ENCODE results near the gene UNC119B.
"Not testable (repeated sequence)": the region's sequence is repeated elsewhere in the genome, so short reads cannot be mapped to it uniquely, and the experiment has no call there.

UNC119B gene

GRCh38 chr12:120710031-120710804, at the start of gene UNC119B:
Gene UNC119B, plus strand, starts transcription at chr12:120710458. Its CDS starts 17 bp downstream, at chr12:120710475.
- peak; percentile 67 for DNase-seq (ENCODE audit: low spot score)

DNA sequence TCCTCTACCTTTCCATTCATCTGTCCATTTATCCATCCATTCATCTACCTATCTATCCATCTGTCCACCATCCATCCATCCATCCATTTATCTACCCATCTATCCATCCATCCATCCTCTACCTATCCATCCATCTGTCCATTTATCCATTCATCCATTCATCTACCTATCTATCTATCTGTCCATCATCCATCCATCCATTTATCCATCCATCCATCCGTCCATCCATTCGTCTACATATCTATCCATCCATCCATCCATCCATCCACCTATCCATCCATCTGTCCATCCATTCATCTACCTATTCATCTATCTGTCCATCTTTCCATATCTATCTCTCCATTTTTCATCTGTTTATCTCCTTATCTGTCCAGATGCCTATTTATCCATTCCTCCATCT, 48.8 kb upstream of the UNC119B start:
- no peak for DNase-seq (ENCODE audit: low spot score)

GRCh38 chr12:120662879-120663278, 47.4 kb upstream of the UNC119B start:
- no peak for DNase-seq (ENCODE audit: low spot score)

DNA sequence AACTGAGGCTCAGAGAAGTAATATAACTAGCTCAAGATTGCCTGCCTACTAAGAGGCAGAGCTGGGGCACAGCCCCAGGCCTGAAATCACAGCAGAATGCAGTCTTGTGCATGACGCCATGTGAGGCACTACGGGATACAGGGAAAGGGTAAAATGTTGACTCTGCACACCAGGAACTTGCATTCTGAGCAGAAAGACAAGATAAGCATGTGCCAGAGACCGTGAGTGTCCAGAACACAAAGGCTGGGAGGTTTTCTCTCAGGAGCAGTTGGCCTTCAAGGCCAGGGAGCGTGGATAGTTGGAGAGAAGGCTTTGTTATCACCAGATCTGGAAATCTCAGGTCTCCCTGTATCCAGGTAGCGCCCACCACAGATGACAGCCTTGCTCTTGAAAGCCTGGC, 46.5 kb upstream of the UNC119B start:
- DNase-seq (ENCODE audit: low spot score) = no peak

GRCh38 chr12:120666571-120667390, 43.5 kb upstream of the UNC119B start:
- no peak for DNase-seq (ENCODE audit: low spot score)

DNA sequence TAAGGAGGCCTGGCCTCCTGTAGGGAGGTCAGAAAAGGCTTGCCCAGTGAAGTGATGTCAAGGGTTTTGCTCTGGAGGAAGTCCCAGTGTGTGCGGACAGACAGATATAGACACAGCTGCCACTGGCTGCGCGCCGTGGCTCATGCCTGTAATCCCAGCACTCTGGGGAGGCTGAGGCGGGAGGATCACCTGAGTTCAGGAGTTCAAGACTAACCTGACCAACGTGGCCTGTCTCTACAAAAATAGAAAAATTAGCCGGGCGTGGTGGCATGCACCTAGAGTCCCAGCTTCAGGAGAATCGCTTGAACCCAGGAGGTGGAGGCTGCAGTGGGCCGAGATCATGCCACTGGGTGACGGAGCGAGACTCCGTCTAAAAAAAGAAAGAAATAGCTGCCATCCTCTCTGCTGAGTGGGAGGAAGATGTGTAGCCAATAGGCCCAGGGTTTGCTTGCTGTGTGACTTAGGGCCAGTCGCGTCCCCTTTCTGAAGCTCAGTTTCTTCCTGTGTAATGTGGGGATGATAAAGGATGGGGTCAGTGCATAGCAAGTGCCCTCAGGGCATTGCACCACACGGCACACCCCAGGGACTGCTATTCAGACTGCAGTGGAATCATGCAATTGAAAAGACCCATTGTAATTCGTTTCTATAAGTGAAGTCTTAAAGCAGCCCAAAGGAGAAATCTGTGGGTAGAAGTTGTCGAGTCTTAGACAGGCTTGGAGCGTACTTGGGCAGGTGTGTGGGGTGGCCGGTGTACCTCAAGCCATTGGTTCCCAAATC, 42.0 kb upstream of the UNC119B start:
- DNase-seq (ENCODE audit: low spot score) = no peak

- DNase-seq (ENCODE audit: low spot score) = no peak
Measured at GRCh38 chr12:120668868-120669840, 41.1 kb upstream of the UNC119B start.

GRCh38 chr12:120670237-120670636, 40.0 kb upstream of the UNC119B start:
- not testable (repeated sequence) for DNase-seq (ENCODE audit: low spot score)

DNA sequence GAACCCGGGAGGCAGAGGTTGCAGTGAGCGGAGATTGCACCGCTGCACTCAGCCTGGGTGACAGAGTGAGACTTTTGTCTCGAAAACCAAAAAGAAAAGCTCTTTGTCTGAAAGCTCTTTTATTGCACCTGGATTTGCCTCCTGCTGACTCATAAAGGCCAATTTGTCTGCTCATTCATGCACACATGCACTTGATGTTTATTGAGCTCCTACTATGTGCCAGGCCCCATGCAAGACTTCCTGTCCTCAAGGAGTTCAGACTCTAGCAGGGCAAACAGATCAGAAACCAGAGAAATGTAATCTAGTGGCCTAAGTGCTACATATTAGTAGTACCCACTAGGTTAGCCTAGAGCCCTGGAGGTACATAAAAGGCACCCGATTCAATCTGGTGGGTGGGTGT, 39.6 kb upstream of the UNC119B start:
- no peak for DNase-seq (ENCODE audit: low spot score)

DNA sequence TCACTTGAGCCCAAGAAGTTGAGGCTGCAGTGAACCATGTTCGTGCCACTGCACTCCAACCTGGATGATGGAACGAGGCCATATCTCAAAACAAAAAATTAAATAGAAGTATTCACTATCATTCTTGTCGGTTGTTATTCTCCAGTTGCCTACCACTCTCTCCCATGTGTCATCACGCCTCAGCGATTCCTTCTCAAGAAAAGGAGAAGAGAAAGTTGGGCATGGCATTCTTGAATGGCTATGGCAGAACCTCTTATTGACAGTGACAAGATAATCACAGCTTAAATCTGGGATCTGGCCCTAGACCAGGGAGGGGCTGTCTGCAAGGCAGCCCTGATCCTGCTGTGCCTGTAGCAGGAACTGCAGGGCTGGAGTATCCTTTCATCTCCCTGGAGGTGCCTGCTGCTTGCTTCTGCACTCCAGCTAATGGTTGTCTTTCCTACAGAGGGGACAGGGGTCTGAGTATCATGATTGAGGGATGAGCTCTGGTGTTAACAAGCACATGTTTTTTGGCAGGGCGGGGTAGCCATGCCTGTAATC, 36.1 kb upstream of the UNC119B start:
- no peak for DNase-seq (ENCODE audit: low spot score)

GRCh38 chr12:120677765-120678473, 32.3 kb upstream of the UNC119B start:
- DNase-seq (ENCODE audit: low spot score) = no peak

DNA sequence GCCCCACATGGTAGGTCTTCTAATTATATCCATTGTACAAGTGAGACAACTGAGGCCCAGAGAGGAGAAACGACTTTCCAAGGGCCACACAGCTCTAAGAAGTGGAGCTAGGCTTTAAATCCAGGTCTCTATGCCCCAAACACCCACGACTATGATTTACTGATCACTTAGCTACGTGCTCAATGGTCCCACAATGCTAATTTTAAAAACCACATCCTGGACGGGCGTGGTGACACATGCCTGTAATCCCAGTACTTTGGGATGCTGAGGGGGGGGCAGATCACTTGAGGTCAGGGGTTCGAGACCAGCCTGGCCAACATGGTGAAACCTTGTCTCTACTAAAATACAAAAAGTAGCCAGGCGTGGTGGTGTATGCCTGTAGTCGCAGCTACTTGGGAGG, 31.7 kb upstream of the UNC119B start:
- DNase-seq (ENCODE audit: low spot score) = no peak

DNA sequence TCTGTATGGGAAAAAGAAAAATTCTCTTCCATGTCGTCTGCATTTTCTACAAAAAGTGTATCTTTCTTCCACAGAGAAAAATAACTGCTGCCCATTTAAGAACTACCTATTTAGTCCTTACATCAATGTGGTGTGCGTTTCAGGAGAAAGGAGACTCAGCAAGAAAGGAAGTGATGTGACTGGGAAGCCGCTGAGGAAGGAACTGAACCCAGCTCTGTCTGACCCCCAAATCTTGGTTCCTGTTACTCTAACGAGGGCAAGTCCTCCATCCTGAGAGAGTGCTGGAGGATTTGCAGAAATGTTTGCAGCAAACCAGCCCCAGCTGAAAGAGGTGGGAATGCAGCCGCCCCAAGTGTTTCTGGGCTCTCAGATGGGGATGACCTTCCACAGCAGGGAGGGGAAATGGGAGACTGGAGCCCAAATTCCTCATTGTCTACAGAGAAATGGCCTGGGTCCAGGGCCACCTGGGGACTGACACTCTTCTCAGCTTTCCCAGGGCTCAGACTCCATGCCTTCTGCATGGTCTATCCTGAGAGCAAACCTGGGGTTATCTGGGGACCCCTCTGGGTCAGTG, 30.0 kb upstream of the UNC119B start:
- no peak for DNase-seq (ENCODE audit: low spot score)

GRCh38 chr12:120684523-120684932, 25.7 kb upstream of the UNC119B start:
- no peak for DNase-seq (ENCODE audit: low spot score)

DNA sequence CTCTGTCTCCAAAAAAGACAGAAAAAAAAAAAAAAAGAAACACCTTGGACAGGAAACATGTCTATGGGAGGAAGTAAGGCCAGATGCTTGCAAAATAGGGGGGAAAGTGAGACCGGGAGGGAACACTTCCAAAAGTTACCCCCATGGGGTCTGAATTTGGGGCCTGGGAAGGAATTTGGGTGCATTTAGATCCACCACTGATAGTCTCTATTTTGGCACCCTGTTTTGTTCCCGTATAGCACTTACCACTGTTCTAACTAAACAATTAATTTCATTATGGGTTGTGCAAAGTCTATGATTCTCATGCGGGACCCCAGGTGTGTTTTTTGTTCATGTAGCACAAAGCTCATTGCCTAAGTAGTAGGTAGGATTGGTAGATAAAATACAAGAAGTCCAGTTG, 24.7 kb upstream of the UNC119B start:
- DNase-seq (ENCODE audit: low spot score) = no peak

- DNase-seq (ENCODE audit: low spot score) = peak; percentile 98
Measured at GRCh38 chr12:120686151-120686689, 24.0 kb upstream of the UNC119B start.

DNA sequence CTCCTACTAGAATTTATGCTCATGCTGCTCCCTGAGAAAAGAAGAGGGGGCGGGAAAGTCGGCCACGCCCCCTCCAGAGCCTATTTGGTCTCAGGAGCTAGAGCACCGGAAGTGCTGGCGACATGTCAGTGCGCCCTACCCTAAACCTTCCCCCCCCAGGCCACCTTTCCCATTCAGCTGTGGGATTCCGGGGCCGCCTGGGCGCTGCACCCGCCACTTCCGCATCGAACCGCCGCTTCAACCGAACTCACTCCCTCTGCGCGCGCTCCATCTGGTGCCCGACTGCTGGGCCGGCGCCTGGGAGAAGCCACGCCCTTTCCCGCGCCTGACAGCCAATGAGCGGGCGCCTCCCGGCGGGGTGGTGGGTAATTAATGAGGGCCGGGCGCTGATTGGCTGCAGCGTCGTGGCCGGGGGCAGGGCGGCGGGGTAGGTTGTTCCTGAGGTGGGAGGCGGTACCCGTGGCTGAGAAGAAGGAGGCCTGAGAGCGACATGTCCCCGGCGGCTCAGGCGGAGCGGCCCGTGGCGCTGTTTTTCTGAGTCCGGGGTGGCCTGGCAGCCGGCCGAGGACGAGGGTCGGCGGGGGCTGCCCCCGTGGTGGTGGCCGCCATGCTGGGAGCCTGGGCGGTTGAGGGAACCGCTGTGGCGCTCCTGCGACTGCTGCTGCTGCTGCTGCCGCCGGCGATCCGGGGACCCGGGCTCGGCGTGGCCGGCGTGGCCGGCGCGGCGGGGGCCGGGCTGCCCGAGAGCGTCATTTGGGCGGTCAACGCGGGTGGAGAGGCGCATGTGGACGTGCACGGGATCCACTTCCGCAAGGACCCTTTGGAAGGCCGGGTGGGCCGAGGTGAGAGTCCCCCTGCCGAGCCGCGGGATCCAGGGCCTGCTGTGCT, 23.3 kb upstream of the UNC119B start, which contains the start of gene MLEC:
MLEC (plus strand) TSS at position 460 of the 888 bp plus-strand sequence; CDS start at position 608, 148 bp downstream.
- peak; percentile 97 for DNase-seq (ENCODE audit: low spot score)

DNA sequence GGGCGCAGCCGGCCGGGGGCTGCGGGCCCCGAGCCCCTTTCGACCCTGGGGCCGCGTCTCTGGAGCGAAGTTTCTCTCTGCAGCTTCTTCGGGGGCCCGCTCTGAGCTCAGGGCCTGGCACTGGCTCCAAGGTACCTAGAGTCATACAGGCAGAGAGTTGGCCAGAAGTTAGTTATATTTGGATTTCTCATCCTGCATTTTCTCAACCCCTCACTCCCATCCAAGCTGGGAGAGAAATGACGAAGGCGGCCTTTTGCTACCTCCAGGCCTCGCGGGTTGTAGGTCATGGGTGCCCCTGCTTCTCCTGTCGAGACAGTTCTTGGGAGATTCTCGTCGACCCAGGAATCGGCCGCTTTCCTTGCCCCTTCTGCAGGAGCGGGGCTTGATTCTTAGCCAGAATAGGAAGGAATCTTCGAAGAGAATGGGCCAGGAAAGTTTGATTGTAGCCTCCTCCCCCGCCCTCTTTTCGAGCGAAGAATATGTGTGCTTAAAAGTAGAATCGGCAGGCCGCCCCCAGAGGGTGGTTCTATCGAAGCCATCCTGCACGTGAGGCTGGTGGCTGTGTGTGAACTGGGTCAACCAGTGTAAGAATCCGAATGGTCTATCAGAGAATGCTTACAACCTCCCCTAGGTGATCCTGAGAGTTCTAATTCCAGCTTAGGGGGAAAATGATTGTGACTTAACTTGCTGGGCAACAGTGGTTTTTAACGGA, 22.5 kb upstream of the UNC119B start:
- DNase-seq (ENCODE audit: low spot score) = no peak

Data from globus pallidus (tissue), 1 donor.